NCI-H748 (cell line): ENCODE results near the gene ABCB11.
"Not testable (repeated sequence)": the region's sequence is repeated elsewhere in the genome, so short reads cannot be mapped to it uniquely, and the experiment has no call there.

ENCODE experiments used
- DNase-seq: peaks from one replicate; lab custom pipeline; 2025; ENCODE audit not compliant: unreplicated experiment; lab: John Stamatoyannopoulos, UW

ABCB11 gene

GRCh38 chr2:168896783-168897182 is 134.3 kb downstream of the ABCB11 start:
- DNase-seq: no peak

DNA sequence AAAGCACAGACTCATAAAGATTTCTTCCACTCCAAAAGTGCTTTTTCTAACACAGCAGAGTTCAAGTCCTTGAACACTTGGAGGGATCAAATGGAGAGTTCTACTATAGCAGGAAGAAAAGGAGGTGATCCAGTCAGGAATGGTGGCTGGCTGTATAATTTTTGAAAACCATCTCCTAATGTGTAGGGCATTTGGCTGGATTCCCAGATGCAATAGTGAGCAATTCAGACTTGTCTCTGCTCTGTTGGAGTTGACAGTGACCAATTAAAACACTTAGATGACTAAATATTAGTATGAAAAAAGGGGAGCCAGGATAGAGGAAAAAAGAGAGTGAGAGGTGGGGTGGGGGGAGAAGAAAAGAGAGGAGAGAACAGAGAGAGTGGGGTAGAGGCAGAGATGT is 135.4 kb downstream of the ABCB11 start:
- DNase-seq: peak; percentile 19

GRCh38 chr2:168894720-168895119 is 136.4 kb downstream of the ABCB11 start:
- DNase-seq: no peak

GRCh38 chr2:168894101-168894500 is 137.0 kb downstream of the ABCB11 start:
- DNase-seq: no peak

- no peak for DNase-seq
These were observed 138.8 kb downstream of the ABCB11 start for GRCh38 chr2:168892327-168892726.

- peak; percentile 97 for DNase-seq
These were observed 140.9 kb downstream of the ABCB11 start, which contains the start of gene SPC25 for GRCh38 chr2:168890006-168890782. TSS of gene SPC25 (minus strand) at chr2:168890430. CDS start at chr2:168889519, 911 bp downstream.

DNA sequence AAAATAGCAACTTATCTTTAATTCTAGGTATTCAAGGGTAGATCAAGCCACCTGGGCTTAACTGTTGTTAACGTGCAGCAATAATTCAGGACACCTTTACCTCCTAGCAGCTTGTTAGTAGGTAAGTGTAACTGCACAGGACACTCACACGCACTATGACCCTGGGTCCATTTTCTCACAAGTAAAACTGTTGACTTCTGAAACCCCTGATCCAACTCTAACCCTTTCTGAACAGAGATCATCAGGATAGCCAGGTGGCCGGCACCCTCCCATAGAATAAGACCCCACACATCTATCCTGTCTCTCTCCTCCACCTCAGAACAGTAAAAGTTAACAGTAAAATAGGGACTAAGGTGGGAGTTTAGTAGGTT is 141.5 kb downstream of the ABCB11 start:
- no peak for DNase-seq

DNA sequence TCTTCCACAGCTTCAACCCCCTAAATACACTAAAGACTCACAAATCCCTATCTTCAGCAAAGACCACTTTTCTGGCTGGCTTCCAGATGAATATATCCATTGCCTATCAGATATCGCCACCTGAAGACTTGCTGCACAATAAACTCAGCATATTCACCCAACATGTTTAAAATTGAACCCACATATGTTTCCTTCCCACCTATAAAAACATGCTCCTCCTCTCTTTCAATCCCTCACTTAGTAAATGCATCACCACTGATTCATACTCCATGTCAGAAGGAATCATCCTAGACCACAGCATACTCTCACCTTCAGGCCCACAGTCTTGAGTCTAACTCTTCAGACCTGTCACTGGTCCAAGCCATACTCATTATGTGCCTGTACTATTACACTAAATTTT is 146.1 kb downstream of the ABCB11 start:
- DNase-seq: no peak

DNA sequence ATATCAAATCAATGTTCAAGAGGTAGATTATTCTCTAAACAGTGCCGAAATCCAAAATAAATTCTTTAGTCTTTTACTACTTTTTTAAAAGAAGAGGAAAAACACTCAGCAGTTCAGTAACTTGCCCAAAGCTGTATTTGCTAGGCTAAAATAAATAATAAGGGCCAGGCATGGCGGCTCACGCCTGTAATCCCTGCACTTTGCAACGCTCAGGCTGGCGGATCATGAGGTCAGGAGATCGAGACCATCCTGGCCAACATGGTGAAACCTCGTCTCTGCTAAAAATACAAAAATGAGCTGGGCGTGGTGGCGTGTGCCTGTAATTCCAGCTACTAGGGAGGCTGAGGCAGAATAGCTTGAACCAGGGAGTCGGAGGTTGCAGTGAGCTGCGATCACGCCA is 149.0 kb downstream of the ABCB11 start:
- not testable (repeated sequence) for DNase-seq

DNA sequence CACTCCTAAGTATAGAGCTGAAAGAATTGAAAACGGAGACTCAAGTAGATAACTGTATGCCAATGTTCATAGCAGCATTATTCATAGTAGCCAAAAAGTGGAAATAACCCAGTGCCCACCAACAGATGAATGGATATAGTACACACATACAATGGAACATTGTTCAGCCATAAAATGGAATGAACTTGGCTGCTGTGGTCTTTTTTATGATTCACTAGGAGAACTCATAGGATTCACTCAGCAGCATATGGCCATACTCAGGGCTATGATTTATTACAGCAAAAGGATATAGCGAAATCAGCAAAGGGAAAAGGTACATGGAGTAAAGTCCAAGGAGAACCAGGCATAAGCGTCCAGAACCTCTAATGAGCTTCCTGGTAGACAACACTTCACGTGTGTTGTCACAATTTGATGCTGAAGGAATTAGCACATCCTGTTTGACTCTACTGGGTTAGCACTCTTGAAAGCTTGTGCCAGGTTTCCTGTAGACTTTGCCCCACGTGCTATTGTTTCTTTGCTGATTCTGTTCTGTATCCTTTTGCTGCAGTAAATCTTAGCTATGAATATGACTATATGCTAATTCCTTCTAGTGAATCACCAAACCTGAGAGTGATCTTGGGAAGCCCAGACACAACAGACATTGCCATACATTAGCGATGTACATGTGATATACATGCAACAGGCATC is 156.6 kb downstream of the ABCB11 start:
- no peak for DNase-seq

GRCh38 chr2:168870824-168871223 is 160.3 kb downstream of the ABCB11 start:
- DNase-seq: not testable (repeated sequence)
